ENCODE data around the gene C6orf136. TPM values are rescaled to one million over a fixed set of nuclear protein-coding genes. Genes with fewer than 3 reads are reported as not detected.

Gene C6orf136
- polyA plus RNA-seq, 12 donors, result 8.4 to 75.6 (median 15.7) TPM; not detected in 1

DNA sequence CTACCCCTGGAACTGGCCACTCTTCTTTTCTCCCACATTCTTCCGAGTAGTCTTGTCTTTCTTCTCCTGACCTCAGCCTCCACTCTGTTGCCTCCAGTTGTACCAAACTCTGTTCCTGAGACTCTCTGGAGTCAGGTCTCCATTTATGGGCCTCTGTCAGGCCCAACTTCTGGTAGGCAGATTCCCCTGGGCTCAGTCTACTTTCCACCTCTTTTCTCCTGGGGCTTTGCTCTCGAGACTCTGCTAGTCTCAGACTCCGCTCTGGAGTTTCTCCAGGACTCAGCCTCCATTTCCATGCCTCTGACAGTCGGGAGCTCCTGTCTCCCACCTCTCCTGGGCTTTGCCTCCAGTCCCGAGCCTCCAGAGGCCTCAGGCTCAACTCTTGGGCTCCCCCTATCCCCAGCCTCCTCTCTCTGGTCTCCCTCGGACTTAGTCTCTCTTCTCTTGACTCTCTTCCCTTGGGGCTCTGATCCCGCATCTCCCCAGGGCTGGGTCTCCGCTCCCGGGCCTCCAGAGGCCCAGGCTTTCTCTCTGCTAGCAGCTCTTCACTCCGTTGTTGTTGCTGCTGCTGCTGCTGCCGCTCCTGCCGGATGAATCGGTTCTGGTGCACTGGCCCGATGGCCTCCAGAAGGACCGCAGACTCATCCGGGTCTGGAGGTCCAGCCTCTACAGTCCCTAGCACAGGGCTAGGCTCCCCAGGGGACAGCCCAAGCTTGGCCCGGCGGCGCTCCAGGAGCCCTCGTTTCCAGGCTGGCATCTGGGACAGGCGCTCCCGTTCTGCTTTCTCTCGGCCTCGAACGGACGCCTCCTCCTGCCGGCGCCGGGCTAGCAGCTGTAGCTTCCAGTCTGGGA is 38.5 kb downstream of the C6orf136 start:
- no peak for DNase-seq

DNA sequence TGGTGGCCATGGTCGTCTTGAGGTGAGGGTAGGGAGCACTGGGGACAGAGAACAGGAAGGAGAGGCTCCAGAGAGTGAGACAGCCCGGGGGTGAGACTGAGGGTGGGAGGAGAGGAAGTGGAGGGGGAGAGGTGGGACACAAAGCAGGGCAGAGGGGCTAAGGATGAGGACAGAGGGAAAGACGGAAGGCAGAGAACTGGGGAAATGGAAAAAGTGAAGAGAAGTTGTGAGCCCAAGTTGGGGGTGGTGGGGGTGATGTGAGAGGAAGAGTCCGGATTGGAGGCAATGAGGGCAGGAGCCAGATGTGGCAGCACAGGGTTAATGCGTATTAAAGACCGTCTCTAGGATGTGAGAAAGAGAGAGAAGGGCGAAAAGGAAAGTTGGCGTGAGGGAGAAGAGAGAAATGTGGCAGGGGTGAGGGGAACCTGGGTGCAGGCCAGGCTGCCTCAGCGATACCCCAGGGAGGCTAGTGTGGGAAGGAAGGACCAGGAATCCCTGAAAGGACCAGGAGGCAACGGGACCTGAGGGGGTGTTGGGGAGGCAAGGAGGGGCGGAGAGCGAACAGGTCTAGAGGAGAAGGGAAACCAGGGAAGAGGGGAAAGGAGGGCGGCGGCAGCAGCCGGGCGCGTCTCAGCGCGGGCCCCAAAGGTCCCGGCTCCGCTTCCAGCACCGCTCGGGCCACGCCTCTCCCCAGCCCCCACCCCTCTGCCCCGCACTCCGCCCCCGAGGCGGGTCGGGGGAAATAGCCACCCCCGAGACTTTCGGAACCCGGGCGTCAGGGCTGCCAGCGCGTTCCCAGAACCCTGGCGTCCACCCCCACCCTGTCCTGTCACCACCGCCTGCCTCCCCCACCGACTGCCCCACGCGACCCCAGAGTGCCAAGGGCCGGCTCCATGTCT is 39.3 kb downstream of the C6orf136 start, which contains the start of gene PPP1R18:
Gene PPP1R18, minus strand, starts transcription at position 637 of the 899 bp plus-strand sequence. Its CDS starts 627 bp downstream, at position 10.
- peak; percentile 79 for DNase-seq

DNA sequence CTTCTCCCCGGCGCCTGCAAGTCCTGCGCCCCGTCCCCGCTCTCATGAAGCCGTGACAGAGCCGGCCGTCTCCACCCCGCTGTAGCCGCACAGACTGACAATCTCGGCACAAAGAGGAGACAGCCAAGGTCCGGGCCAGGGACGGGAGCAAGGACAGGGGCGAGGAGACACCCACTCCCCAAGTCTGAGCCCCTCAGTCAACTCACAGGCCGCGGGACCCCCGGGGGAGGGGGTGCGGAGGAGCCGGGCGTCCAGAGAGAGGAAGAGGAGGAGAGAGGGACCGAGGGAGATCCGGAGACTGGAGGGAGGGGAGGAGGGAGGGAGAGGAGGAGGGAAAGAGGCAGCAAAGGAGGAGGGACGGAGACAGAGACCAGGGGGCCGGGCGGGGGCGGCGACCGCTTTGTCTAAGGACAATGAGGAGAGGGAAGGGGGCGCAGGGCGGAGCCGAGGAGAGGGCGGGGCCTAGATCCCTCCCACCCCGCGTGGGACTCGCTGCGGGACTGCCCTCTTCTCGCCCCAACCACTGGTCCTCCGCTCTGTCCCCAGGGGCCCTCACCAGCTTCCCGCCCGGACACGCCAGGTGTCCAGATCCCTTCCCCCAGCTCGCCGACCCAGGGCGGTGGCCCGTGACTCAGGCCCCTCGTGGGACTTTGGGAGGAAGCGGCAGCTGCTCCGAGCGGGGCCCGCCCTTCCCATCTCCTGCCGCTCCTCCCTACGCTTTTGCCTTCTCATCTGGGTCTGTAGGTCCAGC is 40.1 kb downstream of the C6orf136 start:
- peak; percentile 96 for DNase-seq

DNA sequence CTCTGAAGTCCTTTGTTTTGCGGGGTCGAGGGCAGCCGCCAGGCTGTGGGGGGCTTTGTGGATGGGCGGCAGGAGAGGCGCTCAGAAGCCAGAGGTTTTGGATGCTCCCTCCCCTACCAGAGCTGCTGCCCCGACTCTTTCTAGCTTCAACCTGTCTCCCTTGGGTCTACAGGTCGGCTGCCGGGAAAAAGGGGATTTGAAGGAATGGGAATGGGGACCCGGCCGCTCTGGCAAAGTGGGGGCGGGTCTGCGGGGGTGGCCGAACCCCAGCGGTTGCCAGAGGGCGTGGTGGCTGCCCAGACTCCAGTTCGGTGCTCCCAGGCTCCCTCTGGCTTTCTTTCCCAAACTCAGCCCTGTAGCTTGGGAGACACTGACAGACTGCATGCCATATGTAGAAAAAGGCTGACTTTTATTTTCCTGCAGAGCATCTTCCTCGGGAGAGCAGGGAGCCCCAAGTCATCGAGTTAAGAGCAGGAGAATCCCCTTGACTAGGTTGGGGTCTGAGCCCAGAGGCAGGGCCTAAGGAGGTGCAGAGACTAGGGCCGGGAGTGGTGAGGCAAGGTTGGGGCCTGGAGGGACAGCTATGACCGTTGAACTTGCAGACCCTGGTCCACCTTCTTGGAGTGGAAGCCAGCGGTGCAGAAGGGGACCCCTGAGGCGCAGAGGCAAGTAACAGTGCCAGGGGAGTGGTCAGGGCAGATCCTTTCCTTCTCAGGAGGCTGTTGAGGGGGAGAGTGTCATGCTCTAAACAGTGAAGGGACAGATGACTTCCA is 40.9 kb downstream of the C6orf136 start:
- no peak for DNase-seq

DNA sequence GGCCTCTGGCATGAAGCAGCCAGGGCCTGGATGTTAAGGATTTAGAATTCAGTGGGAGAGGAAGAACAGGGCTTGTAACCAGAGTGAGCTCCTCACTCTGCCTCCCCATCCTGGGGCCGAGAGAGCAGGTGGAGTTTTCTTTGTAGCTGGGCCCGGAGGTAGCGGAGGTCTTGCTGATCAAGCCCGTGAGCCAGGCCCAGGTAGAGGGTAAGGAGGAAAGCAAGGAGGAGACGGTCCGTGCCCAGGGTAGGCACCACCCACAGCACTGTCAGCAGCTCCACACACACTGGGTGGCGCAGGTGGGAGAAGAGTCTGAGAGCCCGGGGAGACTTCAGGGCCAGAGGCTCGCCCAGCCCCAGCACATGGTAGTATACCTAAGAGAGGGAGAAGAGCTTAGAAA is 41.6 kb downstream of the C6orf136 start:
- no peak for DNase-seq

DNA sequence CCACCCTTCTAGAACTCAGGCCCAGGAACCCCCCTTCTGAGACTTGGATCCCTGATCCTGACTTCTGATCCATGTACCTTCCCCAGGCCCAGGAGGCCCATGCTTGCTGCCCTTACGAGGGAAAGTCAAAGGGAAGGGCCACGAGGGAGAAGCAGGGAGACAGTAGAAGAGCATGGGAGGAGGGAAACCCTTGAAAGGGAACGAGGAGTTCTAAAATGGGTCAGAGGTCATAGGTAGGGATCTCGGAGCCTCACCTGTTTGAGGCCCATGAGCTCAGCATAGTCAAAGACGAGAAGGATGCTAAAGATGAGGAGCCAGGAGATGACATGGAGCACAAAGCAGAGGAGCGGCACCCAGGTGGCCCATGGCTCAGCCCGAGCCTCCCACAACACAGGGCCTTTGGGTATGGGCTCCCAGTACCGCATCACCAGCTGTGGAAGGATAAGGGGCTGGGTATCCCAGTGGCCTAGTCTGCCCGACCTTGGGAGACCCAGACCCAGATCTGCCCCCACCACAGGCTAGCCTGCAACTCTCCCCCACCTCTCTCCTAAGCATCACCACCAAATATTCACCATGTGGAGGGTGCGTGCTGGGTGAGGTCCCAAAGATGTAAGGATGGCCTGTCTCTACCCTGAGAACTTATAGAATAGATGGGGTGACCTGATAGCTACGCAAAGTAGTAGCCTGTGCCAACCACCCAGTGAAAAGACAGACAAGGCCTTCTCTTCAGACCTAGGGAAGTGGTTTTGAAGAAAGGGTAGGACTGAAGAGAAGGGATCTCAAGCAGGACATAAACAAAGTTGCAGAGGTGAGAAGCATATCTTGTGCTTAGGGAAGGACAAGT is 42.3 kb downstream of the C6orf136 start:
- no peak for DNase-seq

DNA sequence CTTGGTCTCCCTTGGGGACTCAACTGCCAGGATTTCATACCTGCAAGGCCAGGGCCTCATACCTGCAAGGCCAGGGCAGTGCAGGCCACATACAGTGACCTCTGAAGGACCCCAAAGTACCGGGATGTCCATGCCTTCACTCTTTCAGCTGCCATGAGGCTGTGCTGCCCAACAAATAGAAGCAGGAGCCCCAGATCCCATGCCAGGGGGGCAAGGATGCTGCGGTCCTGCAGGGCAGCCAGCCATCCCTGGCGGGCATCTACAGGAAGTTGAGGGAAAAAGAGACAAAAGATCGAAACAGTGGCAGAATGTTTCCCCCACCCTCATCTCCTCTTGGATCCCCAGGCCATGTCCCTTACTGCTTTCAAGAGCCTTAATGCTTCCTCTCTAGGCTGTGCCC is 43.1 kb downstream of the C6orf136 start:
- DNase-seq, result no peak

DNA sequence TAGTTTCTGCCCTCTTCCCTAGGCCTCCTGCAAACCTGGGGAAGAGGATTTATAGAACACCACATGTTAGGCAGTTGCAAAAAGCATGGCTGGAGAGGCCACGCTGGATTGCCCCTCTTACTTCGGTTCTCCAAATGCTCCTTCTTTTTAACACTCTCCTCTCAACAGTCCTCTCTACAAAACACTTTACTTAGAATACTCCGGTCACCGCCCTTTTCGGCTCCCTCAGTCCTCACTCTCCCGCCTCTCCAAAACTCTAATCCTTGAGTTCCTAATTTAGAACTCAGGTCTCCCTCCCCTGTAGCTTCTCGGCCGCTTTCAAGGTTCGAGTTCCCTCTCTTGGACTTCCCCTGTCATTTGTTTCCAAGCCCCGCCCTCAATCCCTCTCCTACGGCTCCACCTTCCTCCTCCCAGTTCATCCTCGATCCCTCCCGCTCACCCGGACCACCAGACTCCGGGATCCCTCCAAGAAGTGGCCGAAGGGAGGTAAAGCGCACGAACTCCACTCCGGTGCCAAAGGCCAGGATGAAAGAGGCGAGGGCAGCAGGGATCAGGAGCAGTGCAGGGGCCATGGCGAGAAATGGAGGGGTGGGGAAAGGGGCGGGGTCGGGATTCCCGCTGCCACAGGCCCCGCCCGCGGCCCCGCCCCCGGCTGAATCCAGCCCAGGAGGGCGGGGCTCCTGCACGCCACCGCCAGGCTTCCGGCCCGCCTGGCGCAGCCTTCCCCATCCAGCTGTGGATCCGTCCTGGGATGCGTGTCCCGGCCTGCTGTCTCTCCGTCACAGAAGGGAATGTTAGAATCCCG is 43.7 kb downstream of the C6orf136 start, which contains the start of gene NRM:
Gene NRM, minus strand, starts transcription at position 582 of the 805 bp plus-strand sequence. Its CDS starts 10 bp downstream, at position 572.
- peak; percentile 94 for DNase-seq

DNA sequence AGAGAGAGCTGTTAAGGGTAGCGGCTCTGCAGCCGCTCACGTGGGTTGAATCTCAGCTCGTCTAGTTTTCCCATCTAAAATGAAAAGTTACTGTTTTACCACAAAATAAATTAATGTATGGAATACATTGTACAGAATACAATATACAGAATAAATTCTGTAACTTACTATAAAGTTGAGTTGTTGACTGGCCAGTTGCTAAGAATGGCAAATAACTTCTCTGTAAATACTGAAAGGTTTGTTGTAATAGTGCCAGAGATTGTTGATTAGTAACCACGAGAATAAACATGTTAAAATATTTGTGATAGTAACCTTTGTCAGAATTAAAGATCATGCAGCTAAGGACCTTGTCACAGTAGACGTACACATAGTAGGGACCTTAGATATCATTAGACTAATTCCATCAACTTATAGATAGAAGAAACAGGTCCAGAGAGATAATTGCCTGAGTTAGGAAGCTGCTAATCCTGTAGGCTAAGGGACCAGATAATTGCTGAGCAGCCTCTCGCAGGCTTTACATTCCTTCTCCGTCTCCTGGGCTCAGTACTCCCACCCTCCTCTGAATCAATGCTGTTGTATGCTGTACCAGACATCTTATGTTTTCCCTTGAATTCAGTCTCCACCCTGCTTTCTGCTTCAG is 44.4 kb downstream of the C6orf136 start:
- no peak for DNase-seq

DNA sequence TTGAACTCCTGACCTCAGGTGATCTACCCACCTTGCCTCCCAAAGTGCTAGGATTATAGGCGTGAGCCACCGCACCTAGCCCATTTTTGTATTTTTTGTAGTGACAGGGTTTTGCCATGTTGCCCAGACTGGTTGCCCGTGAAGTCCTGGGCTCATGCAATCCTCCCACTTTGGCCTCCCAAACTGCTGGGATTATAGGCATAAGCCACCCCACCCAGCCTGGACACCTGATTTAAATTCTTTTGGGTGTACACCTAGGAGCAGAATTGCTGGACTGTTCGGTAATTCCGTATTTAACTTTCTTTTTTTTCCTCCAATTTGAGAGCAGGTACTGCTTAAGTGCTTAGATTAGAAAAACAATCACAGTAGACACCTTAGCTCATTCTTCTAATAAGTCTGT is 49.5 kb downstream of the C6orf136 start:
- no peak for DNase-seq

DNA sequence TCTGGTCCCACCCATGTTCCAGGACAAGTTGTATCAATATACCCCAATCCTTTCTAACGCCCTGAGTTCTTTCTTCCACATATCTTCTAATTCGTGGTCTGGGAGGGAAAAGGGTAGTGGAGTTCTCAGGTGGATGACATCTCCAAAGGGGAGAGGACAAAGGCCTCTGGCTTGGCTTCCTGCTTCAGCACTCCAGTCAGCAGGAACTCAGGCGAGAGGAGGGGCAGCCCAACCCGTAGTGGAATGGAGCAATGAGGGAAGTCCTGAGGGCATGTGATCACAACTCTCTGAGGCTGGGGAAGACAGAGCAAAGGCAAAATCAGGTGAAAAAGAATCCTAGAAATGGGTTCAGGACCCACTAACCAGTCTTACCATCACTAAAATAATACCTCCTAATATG is 53.4 kb downstream of the C6orf136 start:
- DNase-seq, result no peak

Other genes with a start within 250 kb of the C6orf136 start
- gene HLA-E, start 157.6 kb upstream of the C6orf136 start, polyA plus RNA-seq (ENCODE audit: insufficient read length in 12 of 12), result 100 to 1,000 TPM in 1 of 12 donors, 10 to 100 TPM in 10, not detected in 1; 62.2 to 109 (median 76.8) TPM
- 10 to 100 TPM in 11 of 12 donors, not detected in 1; 41.0 to 65.4 (median 51.1) TPM for gene GNL1, start 90.6 kb upstream of the C6orf136 start, polyA plus RNA-seq (ENCODE audit: insufficient read length in 12 of 12)
- gene PRR3, start 89.8 kb upstream of the C6orf136 start, polyA plus RNA-seq (ENCODE audit: insufficient read length in 12 of 12), result 10 to 100 TPM in 11 of 12 donors, not detected in 1; 14.5 to 33.7 (median 22.0) TPM
- gene ABCF1, start 75.7 kb upstream of the C6orf136 start, polyA plus RNA-seq (ENCODE audit: insufficient read length in 12 of 12), result 10 to 100 TPM in 11 of 12 donors, not detected in 1; 42.1 to 69.0 (median 47.1) TPM
- gene PPP1R10, start 29.9 kb upstream of the C6orf136 start, polyA plus RNA-seq (ENCODE audit: insufficient read length in 12 of 12), result 10 to 100 TPM in 11 of 12 donors, not detected in 1; 26.4 to 71.5 (median 31.8) TPM
- 10 to 100 TPM in 11 of 12 donors, not detected in 1; 40.6 to 60.2 (median 51.1) TPM for gene MRPS18B, start 29.3 kb upstream of the C6orf136 start, polyA plus RNA-seq (ENCODE audit: insufficient read length in 12 of 12)
- 10 to 100 TPM in 11 of 12 donors, not detected in 1; 16.0 to 52.5 (median 19.8) TPM for gene ATAT1, start 20.3 kb upstream of the C6orf136 start, polyA plus RNA-seq (ENCODE audit: insufficient read length in 12 of 12)
- gene DHX16, start 25.9 kb downstream of the C6orf136 start, polyA plus RNA-seq (ENCODE audit: insufficient read length in 12 of 12), result 10 to 100 TPM in 11 of 12 donors, not detected in 1; 20.7 to 33.4 (median 22.6) TPM
- gene PPP1R18, start 39.5 kb downstream of the C6orf136 start, polyA plus RNA-seq (ENCODE audit: insufficient read length in 12 of 12), result 10 to 100 TPM in 11 of 12 donors, not detected in 1; 37.4 to 65.9 (median 41.1) TPM
- gene NRM, start 43.9 kb downstream of the C6orf136 start, polyA plus RNA-seq (ENCODE audit: insufficient read length in 12 of 12), result 10 to 100 TPM in 11 of 12 donors, not detected in 1; 32.1 to 50.3 (median 38.9) TPM
- gene MDC1, start 70.1 kb downstream of the C6orf136 start, polyA plus RNA-seq (ENCODE audit: insufficient read length in 12 of 12), result 10 to 100 TPM; 19.5 to 54.6 (median 26.0) TPM
- 1,000 to 10,000 TPM in 2 of 12 donors, 100 to 1,000 TPM in 10; 374 to 1,081 (median 842) TPM for gene TUBB, start 73.2 kb downstream of the C6orf136 start, polyA plus RNA-seq (ENCODE audit: insufficient read length in 12 of 12)
- 100 to 1,000 TPM in 7 of 12 donors, 10 to 100 TPM in 4, not detected in 1; 92.8 to 121 (median 107) TPM for gene FLOT1, start 95.6 kb downstream of the C6orf136 start, polyA plus RNA-seq (ENCODE audit: insufficient read length in 12 of 12)
- 10 to 100 TPM in 7 of 12 donors, 1 to 10 TPM in 4, not detected in 1; 7.2 to 18.7 (median 11.0) TPM for gene IER3, start 97.4 kb downstream of the C6orf136 start, polyA plus RNA-seq (ENCODE audit: insufficient read length in 12 of 12)
- 100 to 1,000 TPM in 1 of 12 donors, 10 to 100 TPM in 10, not detected in 1; 52.4 to 112 (median 69.5) TPM for gene DDR1, start 237.4 kb downstream of the C6orf136 start, polyA plus RNA-seq (ENCODE audit: insufficient read length in 12 of 12)

All from muscle of arm (tissue), 12 donors.